ENCODE measurements around the gene ARMC2. TPM values are rescaled to one million over a fixed set of nuclear protein-coding genes. Genes with fewer than 3 reads are reported as not detected.

Gene ARMC2
- total RNA-seq, 1 donor from 2014 or later: 10.1 TPM

DNA sequence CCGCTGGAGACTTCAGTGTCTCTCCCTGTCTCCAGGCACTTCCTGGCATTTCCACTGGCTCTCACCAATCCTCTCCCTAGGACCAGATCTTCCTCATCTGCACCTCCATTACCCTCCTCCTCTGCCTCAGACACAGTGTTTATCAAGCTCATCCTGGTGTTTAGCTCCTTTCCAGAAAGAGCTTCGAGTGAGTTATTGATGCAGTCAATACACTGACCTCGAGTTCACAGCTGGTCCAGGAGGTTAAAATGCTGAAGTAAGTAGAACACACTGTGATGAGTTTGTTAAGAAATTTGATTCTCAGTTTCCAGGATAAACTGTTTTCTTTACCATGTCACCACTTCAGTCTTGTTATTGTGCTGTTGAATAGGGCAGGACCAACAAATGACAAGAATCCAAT, 42.1 kb upstream of the ARMC2 start:
- H3K27me3 Mint-ChIP-seq (ENCODE audit: low read depth): no peaks in the 10 kb centered on the region
- H3K4me3 Mint-ChIP-seq: no peak overlapping the region
- peaks cover 17% of the 10 kb centered on the region for H3K4me1 Mint-ChIP-seq
- no peaks in the 10 kb centered on the region for H3K36me3 Mint-ChIP-seq (ENCODE audit: low read depth)
- no peaks in the 10 kb centered on the region for H3K9me3 Mint-ChIP-seq
- TF ChIP-seq, protein P1, sequence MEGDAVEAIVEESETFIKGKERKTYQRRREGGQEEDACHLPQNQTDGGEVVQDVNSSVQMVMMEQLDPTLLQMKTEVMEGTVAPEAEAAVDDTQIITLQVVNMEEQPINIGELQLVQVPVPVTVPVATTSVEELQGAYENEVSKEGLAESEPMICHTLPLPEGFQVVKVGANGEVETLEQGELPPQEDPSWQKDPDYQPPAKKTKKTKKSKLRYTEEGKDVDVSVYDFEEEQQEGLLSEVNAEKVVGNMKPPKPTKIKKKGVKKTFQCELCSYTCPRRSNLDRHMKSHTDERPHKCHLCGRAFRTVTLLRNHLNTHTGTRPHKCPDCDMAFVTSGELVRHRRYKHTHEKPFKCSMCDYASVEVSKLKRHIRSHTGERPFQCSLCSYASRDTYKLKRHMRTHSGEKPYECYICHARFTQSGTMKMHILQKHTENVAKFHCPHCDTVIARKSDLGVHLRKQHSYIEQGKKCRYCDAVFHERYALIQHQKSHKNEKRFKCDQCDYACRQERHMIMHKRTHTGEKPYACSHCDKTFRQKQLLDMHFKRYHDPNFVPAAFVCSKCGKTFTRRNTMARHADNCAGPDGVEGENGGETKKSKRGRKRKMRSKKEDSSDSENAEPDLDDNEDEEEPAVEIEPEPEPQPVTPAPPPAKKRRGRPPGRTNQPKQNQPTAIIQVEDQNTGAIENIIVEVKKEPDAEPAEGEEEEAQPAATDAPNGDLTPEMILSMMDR (conservative IDR thresholded peaks at IDR 0.05): no peak
- H3K27ac Mint-ChIP-seq (ENCODE audit: unreplicated experiment): no peak overlapping the region
- DNase-seq (ENCODE audit: low read depth, low spot score): no peak

DNA sequence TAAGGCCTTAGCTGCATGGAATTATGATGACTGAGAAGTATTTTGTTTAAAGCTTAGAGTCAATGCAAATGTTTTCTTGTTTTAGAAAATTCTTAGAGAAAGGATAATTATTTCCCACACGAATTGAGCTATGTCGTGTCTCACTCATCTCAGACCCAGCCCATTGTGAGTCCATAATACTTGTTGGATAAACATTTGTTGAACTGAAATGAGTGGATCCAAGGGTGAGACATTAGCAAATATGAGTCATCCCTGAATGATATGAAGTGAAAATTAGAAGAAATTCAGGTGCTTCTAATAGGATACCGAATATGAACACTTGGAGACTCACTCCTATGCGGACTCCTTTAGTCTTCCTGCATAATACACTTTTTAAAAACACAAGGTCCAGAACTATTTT, 41.6 kb upstream of the ARMC2 start:
- H3K9me3 Mint-ChIP-seq: no peaks in the 10 kb centered on the region
- DNase-seq (ENCODE audit: low read depth, low spot score): no peak

DNA sequence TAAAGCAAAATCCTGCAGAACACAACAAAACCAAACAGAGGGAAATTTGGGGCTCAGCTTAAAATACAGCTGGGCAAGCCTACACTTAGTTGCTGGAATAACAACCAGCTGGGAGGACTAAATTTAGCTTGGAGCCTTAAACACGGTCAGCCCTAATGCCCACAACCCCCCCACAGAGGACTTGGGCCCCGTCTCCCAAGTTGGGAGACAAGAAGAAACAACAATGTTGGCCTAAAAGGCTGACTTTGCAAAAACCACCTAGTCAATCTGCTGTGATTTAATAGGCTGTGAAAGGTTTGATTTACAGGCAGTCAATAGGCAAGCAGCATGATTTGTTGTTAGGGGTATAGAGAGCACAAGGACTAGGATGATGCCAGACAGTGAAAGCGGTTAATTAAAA, 40.3 kb upstream of the ARMC2 start:
- Mint-ChIP-seq H3K9me3 (no peaks in the 10 kb centered on the region), H3K4me3 (no peak overlapping the region), H3K36me3 (ENCODE audit: low read depth) (no peaks in the 10 kb centered on the region), H3K4me1 (peaks cover 15% of the 10 kb centered on the region), H3K27ac (ENCODE audit: unreplicated experiment) (no peak overlapping the region), H3K27me3 (ENCODE audit: low read depth) (no peaks in the 10 kb centered on the region)
- TF ChIP-seq, protein P1 (conservative IDR thresholded peaks at IDR 0.05): no peak
- DNase-seq (ENCODE audit: low read depth, low spot score): no peak

More for the DNA sequence above, 41.6 kb upstream of the ARMC2 start:
- no peaks in the 10 kb centered on the region for H3K27me3 Mint-ChIP-seq (ENCODE audit: low read depth)
- no peak overlapping the region for H3K4me3 Mint-ChIP-seq
- no peak overlapping the region for H3K27ac Mint-ChIP-seq (ENCODE audit: unreplicated experiment)
- TF ChIP-seq, protein P1 (conservative IDR thresholded peaks at IDR 0.05): no peak
- peaks cover 15% of the 10 kb centered on the region for H3K4me1 Mint-ChIP-seq
- no peaks in the 10 kb centered on the region for H3K36me3 Mint-ChIP-seq (ENCODE audit: low read depth)

DNA sequence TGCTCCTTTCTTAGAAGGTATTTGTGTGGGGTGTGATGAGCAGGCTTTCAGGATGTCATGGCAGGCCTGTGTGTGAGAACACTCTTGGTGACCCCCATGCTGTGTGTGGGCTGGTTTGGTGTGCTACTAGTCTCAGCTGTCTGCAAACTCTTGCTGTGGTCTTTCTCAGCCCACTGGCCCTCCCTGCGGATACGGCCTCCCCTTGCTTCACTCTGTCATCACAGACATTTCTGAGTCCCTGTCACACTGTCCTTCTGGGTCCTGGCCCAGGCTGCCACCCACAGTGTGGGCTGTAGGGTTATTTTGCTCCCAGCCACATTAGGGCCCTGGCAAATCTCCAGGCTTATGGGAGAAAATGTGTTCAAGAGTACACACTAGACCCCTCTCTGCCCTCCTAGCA, 39.0 kb upstream of the ARMC2 start:
- Mint-ChIP-seq H3K9me3 (no peaks in the 10 kb centered on the region), H3K27ac (ENCODE audit: unreplicated experiment) (no peak overlapping the region), H3K4me1 (peaks cover 15% of the 10 kb centered on the region), H3K36me3 (ENCODE audit: low read depth) (no peaks in the 10 kb centered on the region), H3K4me3 (no peak overlapping the region), H3K27me3 (ENCODE audit: low read depth) (no peaks in the 10 kb centered on the region)
- TF ChIP-seq, protein P1 (conservative IDR thresholded peaks at IDR 0.05): no peak
- no peak for DNase-seq (ENCODE audit: low read depth, low spot score)

DNA sequence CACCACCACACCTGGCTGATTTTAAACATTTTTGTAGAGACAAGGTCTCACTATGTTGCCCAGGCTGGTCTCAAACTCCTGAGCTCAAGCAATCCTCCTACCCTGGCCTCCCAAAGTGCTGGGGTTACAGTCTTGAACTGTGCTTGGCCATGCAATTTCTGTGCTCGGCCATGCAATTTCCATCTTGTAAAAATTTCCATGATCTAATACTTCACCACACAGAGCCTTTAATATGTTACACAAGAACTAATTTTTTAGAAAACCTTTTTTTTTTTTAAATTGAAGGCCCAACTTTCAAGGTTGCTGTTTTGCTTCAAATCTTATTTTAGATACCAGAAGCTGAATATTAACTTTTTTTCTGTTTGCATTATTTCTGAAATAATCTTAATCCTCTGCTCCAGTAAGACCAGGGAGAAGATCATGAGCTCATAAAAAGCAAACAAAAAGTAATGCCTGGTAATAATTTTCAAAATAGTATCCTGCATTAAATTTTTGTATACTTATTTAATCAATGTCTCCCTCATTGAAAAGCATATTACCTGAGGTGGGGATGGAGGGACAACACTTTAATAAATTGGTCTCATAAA, 38.1 kb upstream of the ARMC2 start:
- Mint-ChIP-seq H3K4me1 (peaks cover 12% of the 10 kb centered on the region), H3K9me3 (no peaks in the 10 kb centered on the region), H3K36me3 (ENCODE audit: low read depth) (no peaks in the 10 kb centered on the region), H3K4me3 (no peak overlapping the region), H3K27me3 (ENCODE audit: low read depth) (no peaks in the 10 kb centered on the region), H3K27ac (ENCODE audit: unreplicated experiment) (peak overlapping the region; percentile 93)
- TF ChIP-seq, protein P1 (conservative IDR thresholded peaks at IDR 0.05): no peak
- DNase-seq (ENCODE audit: low read depth, low spot score): no peak

Measured in neural crest cell (in vitro differentiated cells).